Neural progenitor cell (in vitro differentiated cells): ENCODE measurements around the gene PXDN. TPM values are rescaled to one million over a fixed set of nuclear protein-coding genes. Genes with fewer than 3 reads are reported as not detected.
A peak's percentile ranks its signal among the peaks of the same experiment; 100 is the strongest.

Source experiments
- DNase-seq: peaks from one replicate; pipeline ENCODE4 v3.0.0-alpha.2; 2016; ENCODE audit warnings: low spot score
- H2AFZ ChIP-seq: fragments of 200-600 bp; sonication (generic); replicated peaks from 2 replicates; pipeline ENCODE4 v1.6.1; 2016; ENCODE audit warnings: antibody characterized with exemption
- H3F3A ChIP-seq: fragments of 200-600 bp; sonication (generic); 2 replicates; pipeline ENCODE4 v1.6.1; 2016; ENCODE audit warnings: antibody characterized with exemption, low read depth
- H3K27ac ChIP-seq: fragments of 200-600 bp; sonication (generic); 2 replicates; pipeline ENCODE4 v1.5.1; 2016; ENCODE audit warnings: mild to moderate bottlenecking
- H3K27me3 ChIP-seq: fragments of 200-600 bp; sonication (generic); 2 replicates; pipeline ENCODE4 v1.6.1; 2016; ENCODE audit warnings: mild to moderate bottlenecking, moderate library complexity
- H3K36me3 ChIP-seq: fragments of 200-600 bp; sonication (generic); 2 replicates; pipeline ENCODE4 v1.5.1; 2016
- H3K4me1 ChIP-seq: fragments of 200-600 bp; sonication (generic); 2 replicates; pipeline ENCODE4 v1.6.1; 2016; ENCODE audit warnings: mixed run types
- H3K4me2 ChIP-seq: fragments of 200-600 bp; sonication (generic); 2 replicates; pipeline ENCODE4 v1.6.1; 2016
- H3K4me3 ChIP-seq: fragments of 200-600 bp; sonication (generic); 2 replicates; pipeline ENCODE4 v1.5.1; 2016
- H3K79me2 ChIP-seq: fragments of 200-600 bp; sonication (generic); 2 replicates; pipeline ENCODE4 v1.6.1; 2016; ENCODE audit warnings: low read depth
- H3K9ac ChIP-seq: fragments of 200-600 bp; sonication (generic); 2 replicates; pipeline ENCODE4 v1.6.1; 2016
- H3K9me3 ChIP-seq: fragments of 200-600 bp; sonication (generic); 2 replicates; pipeline ENCODE4 v1.5.1; 2016; ENCODE audit warnings: low read depth
- H4K20me1 ChIP-seq: fragments of 200-600 bp; sonication (generic); 2 replicates; pipeline ENCODE4 v1.6.1; 2016; ENCODE audit warnings: low read depth
- H3K27ac Mint-ChIP-seq: 3 replicates; pipeline ENCODE4 v1.8.0; 2021; ENCODE audit warnings: mixed read lengths
- H3K27me3 Mint-ChIP-seq: 2 replicates; pipeline ENCODE4 v1.8.0; 2022; ENCODE audit warnings: low read depth, mild to moderate bottlenecking, inconsistent platforms, moderate library complexity, mixed read lengths; ENCODE audit not compliant: insufficient read depth
- H3K36me3 Mint-ChIP-seq: 3 replicates; pipeline ENCODE4 v1.8.0; 2021; ENCODE audit warnings: mixed read lengths
- H3K4me1 Mint-ChIP-seq: 3 replicates; pipeline ENCODE4 v1.8.0; 2021; ENCODE audit warnings: mixed read lengths
- H3K4me3 Mint-ChIP-seq: 3 replicates; pipeline ENCODE4 v1.8.0; 2021; ENCODE audit warnings: mild to moderate bottlenecking, moderate library complexity, mixed read lengths
- H3K9me3 Mint-ChIP-seq: 3 replicates; pipeline ENCODE4 v1.8.0; 2020; ENCODE audit warnings: mixed read lengths
- EZH2 ChIP-seq: fragments of 200-600 bp; sonication (generic); IDR thresholded peaks from 2 replicates; pipeline ENCODE4 v1.6.1; 2017; ENCODE audit warnings: antibody characterized with exemption, mild to moderate bottlenecking, moderate library complexity
- EZH2phosphoT487 ChIP-seq: fragments of 200-600 bp; sonication (generic); IDR thresholded peaks from 2 replicates; pipeline ENCODE4 v1.6.1; 2017; ENCODE audit warnings: antibody characterized with exemption
- total RNA-seq: library from RNA; depleted of rRNA; stranded (reverse); fragments of >200 nt; gene quantifications from 2 replicates; pipeline ENCODE4 v1.2.3, GENCODE V29; 2015; ENCODE audit warnings: low replicate concordance
- TF ChIP-seq, protein P1 (sequence below): fragments of 200-600 bp; sonication (generic); IDR thresholded peaks from 2 replicates; pipeline ENCODE4 v1.5.1; 2017; ENCODE audit warnings: antibody characterized with exemption, mild to moderate bottlenecking

Gene PXDN
- total RNA-seq, 1 donor from 2014 or later = 118 TPM

DNA sequence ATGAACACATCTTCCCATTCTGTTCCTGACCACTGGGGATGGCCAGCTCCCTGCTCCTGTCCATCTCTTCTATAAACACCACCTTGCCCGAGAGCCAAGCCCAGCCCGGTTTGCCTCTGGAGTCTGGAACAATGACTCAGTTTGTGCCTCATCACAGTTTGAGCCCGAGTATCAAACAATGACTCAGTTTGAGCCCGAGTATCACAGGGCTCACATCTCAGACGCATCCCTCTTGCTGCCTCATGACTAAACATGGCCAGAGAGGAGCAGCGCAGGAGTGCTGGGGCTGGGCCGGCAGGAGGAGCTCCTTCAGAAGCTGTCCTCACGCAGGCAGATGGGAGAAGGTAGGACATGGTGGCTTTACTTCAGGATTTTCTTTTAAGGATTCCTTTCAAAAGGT lies 68.7 kb downstream of the PXDN start:
- Mint-ChIP-seq H3K4me3 (no peak overlapping the region), H3K27ac (peak overlapping the region; percentile 67), H3K9me3 (no peaks in the 10 kb centered on the region), H3K36me3 (peaks cover 20% of the 10 kb centered on the region), H3K4me1 (peaks cover 4% of the 10 kb centered on the region), H3K27me3 (peaks cover 2% of the 10 kb centered on the region)
- Histone ChIP-seq H3K27me3 (no peaks in the 10 kb centered on the region), H4K20me1 (peaks cover 12% of the 10 kb centered on the region), H3K9me3 (no peaks in the 10 kb centered on the region), H3K36me3 (peaks cover 5% of the 10 kb centered on the region), H3F3A (no peaks in the 10 kb centered on the region), H2AFZ (no peak overlapping the region), H3K27ac (no peak overlapping the region), H3K4me1 (no peaks in the 10 kb centered on the region), H3K79me2 (no peaks in the 10 kb centered on the region), H3K4me2 (no peak overlapping the region), H3K9ac (no peak overlapping the region), H3K4me3 (no peak overlapping the region)
- TF ChIP-seq, protein P1, sequence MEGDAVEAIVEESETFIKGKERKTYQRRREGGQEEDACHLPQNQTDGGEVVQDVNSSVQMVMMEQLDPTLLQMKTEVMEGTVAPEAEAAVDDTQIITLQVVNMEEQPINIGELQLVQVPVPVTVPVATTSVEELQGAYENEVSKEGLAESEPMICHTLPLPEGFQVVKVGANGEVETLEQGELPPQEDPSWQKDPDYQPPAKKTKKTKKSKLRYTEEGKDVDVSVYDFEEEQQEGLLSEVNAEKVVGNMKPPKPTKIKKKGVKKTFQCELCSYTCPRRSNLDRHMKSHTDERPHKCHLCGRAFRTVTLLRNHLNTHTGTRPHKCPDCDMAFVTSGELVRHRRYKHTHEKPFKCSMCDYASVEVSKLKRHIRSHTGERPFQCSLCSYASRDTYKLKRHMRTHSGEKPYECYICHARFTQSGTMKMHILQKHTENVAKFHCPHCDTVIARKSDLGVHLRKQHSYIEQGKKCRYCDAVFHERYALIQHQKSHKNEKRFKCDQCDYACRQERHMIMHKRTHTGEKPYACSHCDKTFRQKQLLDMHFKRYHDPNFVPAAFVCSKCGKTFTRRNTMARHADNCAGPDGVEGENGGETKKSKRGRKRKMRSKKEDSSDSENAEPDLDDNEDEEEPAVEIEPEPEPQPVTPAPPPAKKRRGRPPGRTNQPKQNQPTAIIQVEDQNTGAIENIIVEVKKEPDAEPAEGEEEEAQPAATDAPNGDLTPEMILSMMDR = peak; percentile 35
- no peak for TF ChIP-seq EZH2phosphoT487
- DNase-seq = peak; percentile 38

DNA sequence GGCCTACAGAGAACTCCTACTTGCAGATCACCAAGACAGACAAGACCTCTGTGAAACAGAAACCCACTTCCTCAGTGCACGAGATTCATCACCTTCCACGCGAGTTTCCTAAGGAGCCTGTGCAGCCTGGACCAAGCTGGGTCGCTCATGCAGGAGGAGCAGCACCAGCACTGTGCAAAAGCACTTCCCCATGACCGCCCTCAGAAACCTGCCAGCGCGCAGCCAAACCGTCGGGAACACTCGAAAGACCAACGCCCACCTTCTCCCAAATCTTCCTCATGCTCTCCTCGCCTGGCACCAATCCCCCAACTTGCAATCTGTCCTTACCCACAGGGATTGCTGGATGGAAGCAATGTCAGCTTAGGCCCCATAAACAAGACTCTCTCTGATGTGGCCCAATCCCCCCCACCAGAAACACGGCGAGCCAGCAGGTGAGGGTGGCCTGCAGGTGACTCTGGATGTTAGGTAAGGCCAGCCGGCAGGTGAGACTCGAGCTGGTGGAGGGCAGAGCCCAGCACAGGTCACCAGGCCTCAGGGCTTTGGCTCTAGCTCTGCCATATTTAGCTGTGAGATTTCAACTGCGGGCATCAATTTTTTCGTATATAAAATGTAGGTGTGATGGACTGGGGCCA lies 69.4 kb downstream of the PXDN start:
- H3K4me1 Mint-ChIP-seq = peaks cover 4% of the 10 kb centered on the region
- Histone ChIP-seq H3K4me3 (no peak overlapping the region), H3K9ac (no peak overlapping the region), H2AFZ (no peak overlapping the region), H3K4me1 (no peaks in the 10 kb centered on the region), H3K27me3 (no peaks in the 10 kb centered on the region), H3F3A (no peaks in the 10 kb centered on the region), H3K4me2 (no peak overlapping the region), H3K79me2 (no peaks in the 10 kb centered on the region), H3K27ac (no peak overlapping the region), H4K20me1 (peaks cover 12% of the 10 kb centered on the region), H3K9me3 (no peaks in the 10 kb centered on the region), H3K36me3 (peaks cover 8% of the 10 kb centered on the region)
- peaks cover 24% of the 10 kb centered on the region for H3K36me3 Mint-ChIP-seq
- no peak for DNase-seq
- no peak overlapping the region for H3K27ac Mint-ChIP-seq
- H3K9me3 Mint-ChIP-seq = no peaks in the 10 kb centered on the region
- no peak overlapping the region for H3K4me3 Mint-ChIP-seq
- peaks cover 2% of the 10 kb centered on the region for H3K27me3 Mint-ChIP-seq
- TF ChIP-seq EZH2 = no peak
- no peak for TF ChIP-seq EZH2phosphoT487
- TF ChIP-seq, protein P1 = no peak

DNA sequence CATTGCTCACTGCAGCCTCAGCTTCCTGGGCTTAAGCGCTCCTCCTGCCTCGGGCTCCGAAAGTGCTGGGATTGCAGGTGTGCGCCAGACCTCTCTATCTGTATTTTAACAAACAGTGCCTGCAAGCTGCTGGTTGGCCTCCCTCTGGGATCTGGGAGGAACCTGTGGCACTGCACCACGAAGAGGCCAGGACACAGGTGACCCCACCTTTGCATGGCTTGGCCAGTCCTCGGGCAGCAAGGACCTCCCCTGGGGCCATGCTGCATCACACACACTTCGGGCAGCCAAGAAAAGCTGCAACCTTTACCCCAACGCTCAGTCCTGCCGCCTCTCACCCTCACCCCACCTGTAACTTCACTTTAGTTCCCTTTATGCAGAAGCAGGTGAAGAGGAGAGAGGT lies 70.0 kb downstream of the PXDN start:
- H3K36me3 ChIP-seq = peaks cover 10% of the 10 kb centered on the region
- H3F3A ChIP-seq = no peaks in the 10 kb centered on the region
- TF ChIP-seq, protein P1 = no peak
- TF ChIP-seq EZH2phosphoT487 (no peak), EZH2 (no peak)
- Mint-ChIP-seq H3K4me1 (peaks cover 4% of the 10 kb centered on the region), H3K27ac (no peak overlapping the region), H3K36me3 (peaks cover 26% of the 10 kb centered on the region), H3K4me3 (no peak overlapping the region), H3K9me3 (no peaks in the 10 kb centered on the region), H3K27me3 (peaks cover 2% of the 10 kb centered on the region)
- H3K4me1 ChIP-seq = no peaks in the 10 kb centered on the region
- no peak overlapping the region for H3K4me3 ChIP-seq
- peaks cover 12% of the 10 kb centered on the region for H4K20me1 ChIP-seq
- H3K27me3 ChIP-seq = no peaks in the 10 kb centered on the region
- no peaks in the 10 kb centered on the region for H3K9me3 ChIP-seq
- H3K4me2 ChIP-seq = no peak overlapping the region
- no peak for DNase-seq
- H3K9ac ChIP-seq = no peak overlapping the region
- no peaks in the 10 kb centered on the region for H3K79me2 ChIP-seq
- H3K27ac ChIP-seq = no peak overlapping the region
- no peak overlapping the region for H2AFZ ChIP-seq
